Measurements from ENCODE around the gene CEP112.

- TF ChIP-seq CTCF (IDR thresholded peaks at IDR 0.05; ENCODE audit: low read length) (no peak), EZH2 (optimal IDR thresholded peaks at IDR 0.05; ENCODE audit: low read depth, low read length) (no peak)
Measured at GRCh38 chr17:65892912-65893377, 299.0 kb downstream of the CEP112 start.

All from MM.1S (cell line).